Bronchial epithelial cell (primary cell): ENCODE data around the gene MYO1F. TPM values are rescaled to one million over a fixed set of nuclear protein-coding genes. Genes with fewer than 3 reads are reported as not detected.
"Not testable (repeated sequence)": the region's sequence is repeated elsewhere in the genome, so short reads cannot be mapped to it uniquely, and the experiment has no call there.

Experiments used
- DNase-seq: peaks from one replicate; pipeline ENCODE4 v3.0.0-alpha.2; 2010; ENCODE audit warnings: low read depth
- FAIRE-seq: peaks from 2 replicates; lab custom pipeline; 2011; peaks lifted over from hg19 to GRCh38; lab: Jason Lieb, UNC
- H3K27me3 ChIP-seq: 2 replicates; pipeline ENCODE4 v1.5.1; 2011; ENCODE audit warnings: low read length; ENCODE audit not compliant: control insufficient read depth, insufficient read depth
- H3K36me3 ChIP-seq: 2 replicates; pipeline ENCODE4 v1.5.1; 2011; ENCODE audit warnings: low read length; ENCODE audit not compliant: control insufficient read depth, insufficient read depth
- H3K4me3 ChIP-seq: 2 replicates; pipeline ENCODE4 v1.5.1; 2011; ENCODE audit warnings: mild to moderate bottlenecking, low read depth, low read length, control low read depth
- total RNA-seq: library from RNA; depleted of rRNA; stranded (reverse); fragments of >200 nt; gene quantifications from 2 replicates; pipeline ENCODE4 v1.2.1, GENCODE V29; 2014
- TF ChIP-seq, protein P1 (sequence below): IDR thresholded peaks from 2 replicates; pipeline ENCODE4 v1.5.1; 2011; ENCODE audit warnings: mild to moderate bottlenecking, moderate library complexity, low read length, control low read depth, inconsistent platforms; ENCODE audit not compliant: insufficient read depth, severe bottlenecking

Gene MYO1F
- total RNA-seq, 1 donor from 2014 or later: not detected

- TF ChIP-seq, protein P1, sequence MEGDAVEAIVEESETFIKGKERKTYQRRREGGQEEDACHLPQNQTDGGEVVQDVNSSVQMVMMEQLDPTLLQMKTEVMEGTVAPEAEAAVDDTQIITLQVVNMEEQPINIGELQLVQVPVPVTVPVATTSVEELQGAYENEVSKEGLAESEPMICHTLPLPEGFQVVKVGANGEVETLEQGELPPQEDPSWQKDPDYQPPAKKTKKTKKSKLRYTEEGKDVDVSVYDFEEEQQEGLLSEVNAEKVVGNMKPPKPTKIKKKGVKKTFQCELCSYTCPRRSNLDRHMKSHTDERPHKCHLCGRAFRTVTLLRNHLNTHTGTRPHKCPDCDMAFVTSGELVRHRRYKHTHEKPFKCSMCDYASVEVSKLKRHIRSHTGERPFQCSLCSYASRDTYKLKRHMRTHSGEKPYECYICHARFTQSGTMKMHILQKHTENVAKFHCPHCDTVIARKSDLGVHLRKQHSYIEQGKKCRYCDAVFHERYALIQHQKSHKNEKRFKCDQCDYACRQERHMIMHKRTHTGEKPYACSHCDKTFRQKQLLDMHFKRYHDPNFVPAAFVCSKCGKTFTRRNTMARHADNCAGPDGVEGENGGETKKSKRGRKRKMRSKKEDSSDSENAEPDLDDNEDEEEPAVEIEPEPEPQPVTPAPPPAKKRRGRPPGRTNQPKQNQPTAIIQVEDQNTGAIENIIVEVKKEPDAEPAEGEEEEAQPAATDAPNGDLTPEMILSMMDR: no peak
- DNase-seq (no peak), FAIRE-seq (no peak)
- no peak overlapping the region for H3K4me3 ChIP-seq
- no peaks in the 10 kb centered on the region for H3K36me3 ChIP-seq
- H3K27me3 ChIP-seq: no peaks in the 10 kb centered on the region
Observed at GRCh38 chr19:8566855-8567254, 10.4 kb downstream of the MYO1F start.

DNA sequence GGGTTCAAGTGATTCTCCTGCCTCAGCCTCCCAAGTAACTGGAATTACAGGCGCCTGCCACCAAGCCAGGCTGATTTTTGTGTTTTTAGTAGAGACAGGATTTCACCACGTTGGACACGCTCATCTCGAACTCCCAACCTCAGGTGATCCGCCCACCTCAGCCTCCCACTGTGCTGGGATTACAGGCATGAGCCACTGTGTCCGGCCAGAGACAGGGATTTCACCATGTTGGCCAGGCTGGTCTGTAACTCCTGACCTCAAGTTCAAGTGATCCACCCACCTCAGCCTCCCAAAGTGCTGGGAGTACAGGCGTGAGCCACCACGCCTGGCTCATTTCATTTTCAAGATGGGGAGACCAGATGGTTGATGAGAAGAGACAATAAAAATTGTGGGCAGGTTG, 12.4 kb downstream of the MYO1F start:
- not testable (repeated sequence) for H3K4me3 ChIP-seq, DNase-seq, H3K36me3 ChIP-seq, FAIRE-seq, H3K27me3 ChIP-seq

DNA sequence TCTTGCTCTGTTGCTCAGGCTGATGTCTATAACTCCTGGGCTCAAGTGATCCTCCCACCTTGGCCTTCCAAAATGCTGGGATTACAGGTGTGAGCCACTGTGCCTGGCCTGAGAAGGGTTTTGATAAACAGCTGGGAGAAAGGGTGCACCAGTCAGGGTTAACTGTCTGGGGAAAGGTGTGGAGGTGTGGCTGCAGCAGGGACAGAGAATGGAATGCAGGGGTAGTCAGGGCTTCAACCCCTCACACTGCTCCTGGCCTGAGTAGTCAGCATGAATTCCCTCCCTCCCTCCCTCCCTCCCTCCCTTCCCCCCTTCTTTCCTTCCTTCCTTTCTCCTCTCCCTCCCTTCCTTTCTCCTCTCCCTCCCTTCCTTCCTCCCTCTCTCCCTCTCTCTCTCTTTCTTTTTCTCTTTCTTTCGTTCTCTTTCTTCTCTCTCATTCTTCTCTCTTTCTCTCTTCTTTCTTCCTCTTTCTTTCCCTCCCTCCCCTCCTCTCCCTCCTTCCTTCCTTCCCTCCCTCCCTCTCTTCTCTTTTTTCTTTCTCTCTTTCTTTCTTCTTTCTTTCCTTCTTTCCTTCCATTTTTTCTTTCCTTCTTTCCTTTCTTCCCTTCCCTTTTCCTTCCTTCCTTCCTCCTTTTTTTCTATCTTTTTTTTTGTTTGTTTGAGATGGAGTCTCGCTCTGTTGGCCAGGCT, 16.0 kb downstream of the MYO1F start:
- DNase-seq (no peak), FAIRE-seq (no peak)
- Histone ChIP-seq H3K27me3 (no peaks in the 10 kb centered on the region), H3K36me3 (no peaks in the 10 kb centered on the region), H3K4me3 (no peak overlapping the region)
- TF ChIP-seq, protein P1: no peak

DNA sequence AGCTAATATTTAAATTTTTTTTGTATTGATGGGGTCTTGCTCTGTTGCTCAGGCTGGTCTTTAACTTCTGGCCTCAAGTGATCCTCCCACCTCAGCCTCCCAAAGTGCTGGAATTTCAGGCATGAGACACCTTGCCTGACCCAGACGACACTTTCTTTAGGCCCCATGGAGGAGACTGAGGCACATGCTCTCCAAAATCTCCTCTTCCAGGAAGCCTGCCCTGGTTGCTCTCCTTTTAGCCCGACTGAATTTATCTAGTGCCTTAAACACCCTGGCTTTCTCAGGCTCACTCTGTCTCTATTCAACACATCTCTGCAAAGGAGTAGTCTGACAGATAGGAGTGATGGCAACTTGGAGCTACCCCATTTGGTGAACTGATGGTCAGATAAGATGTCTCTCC, 18.9 kb downstream of the MYO1F start:
- TF ChIP-seq, protein P1: no peak
- DNase-seq: no peak

DNA sequence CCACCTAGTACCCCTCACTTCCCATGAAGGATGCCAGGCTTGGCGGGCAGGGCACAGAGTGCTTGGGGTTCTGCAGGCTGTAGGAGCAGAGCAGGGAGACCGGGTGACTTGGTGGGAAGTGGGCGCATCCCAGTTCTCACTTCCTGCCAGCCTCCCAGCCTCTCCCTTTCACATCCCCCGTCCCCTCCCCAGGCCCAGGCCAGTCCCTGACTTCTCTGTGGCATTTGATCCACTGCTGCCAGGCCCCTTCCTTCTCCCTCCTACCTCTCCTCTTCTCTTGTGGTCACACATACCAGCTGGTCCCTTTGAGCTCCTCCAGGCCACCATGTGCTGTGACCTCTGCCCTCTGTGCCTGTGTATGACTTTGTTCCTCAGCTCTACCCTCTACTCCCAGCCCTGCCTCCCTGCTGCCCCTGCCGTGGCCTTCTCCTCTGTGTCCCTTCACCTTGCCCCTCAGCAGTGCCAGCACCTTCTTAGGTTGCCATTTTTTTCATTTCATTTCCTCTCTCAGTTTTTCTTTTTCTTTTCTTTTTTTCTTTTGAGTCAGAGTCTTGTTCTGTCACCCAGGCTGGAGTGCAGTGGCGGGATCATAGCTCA, 19.5 kb downstream of the MYO1F start:
- no peak overlapping the region for H3K4me3 ChIP-seq
- H3K36me3 ChIP-seq: no peaks in the 10 kb centered on the region
- no peaks in the 10 kb centered on the region for H3K27me3 ChIP-seq
- FAIRE-seq: no peak
- no peak for DNase-seq
- TF ChIP-seq, protein P1: no peak

More for the DNA sequence above, 18.9 kb downstream of the MYO1F start:
- Histone ChIP-seq H3K27me3 (no peaks in the 10 kb centered on the region), H3K4me3 (no peak overlapping the region), H3K36me3 (no peaks in the 10 kb centered on the region)
- no peak for FAIRE-seq

DNA sequence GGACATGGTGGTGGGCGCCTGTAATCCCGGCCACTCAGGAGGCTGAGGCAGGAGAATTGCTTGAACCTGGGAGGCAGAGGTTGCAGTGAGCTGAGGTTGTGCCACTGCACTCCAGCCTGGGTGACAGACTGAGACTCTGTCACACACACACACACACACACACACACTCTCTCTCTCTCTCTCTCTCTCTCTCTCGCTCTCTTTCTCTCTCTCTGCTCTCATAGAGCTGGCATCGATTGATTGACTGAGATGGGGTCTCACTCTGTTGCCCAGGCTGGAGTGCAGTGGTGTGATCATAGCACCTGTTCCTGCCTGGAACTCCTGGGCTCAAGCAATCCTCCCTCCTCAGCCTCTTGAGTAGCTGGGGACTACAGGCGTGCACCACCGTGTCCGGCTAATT, 23.5 kb downstream of the MYO1F start:
- H3K36me3 ChIP-seq, FAIRE-seq, DNase-seq, H3K27me3 ChIP-seq, H3K4me3 ChIP-seq: not testable (repeated sequence)
